Measurements from ENCODE around the gene NTSR1.

GRCh38 chr20:62670998-62671397 lies 37.6 kb upstream of the NTSR1 start:
- no peak for TF ChIP-seq ZBTB3 (CRISPR knock-in tag; IDR thresholded peaks at IDR 0.05; ENCODE audit: borderline replicate concordance, low read depth)
- no peak for TF ChIP-seq PATZ1 (CRISPR knock-in tag; IDR thresholded peaks at IDR 0.05)
